SJSA1 (cell line): ENCODE results near the gene CRYZ. TPM values are rescaled to one million over a fixed set of nuclear protein-coding genes. Genes with fewer than 3 reads are reported as not detected.
"Not testable (repeated sequence)": the region's sequence is repeated elsewhere in the genome, so short reads cannot be mapped to it uniquely, and the experiment has no call there.

Experiments used
- DNase-seq, 2 experiments: peaks; one replicate each; pipeline ENCODE4 v3.0.0-alpha.2; 2015 to 2020; ENCODE audit warnings: low spot score in 2 of 2, low read depth in 1 of 2
- H3K27ac ChIP-seq: fragments of 250-450 bp; sonication (Bioruptor Pico); 2 replicates; pipeline ENCODE4 v1.5.1; 2020; ENCODE audit warnings: mild to moderate bottlenecking, moderate library complexity
- H3K27me3 ChIP-seq: fragments of 250-450 bp; sonication (Bioruptor Pico); replicated peaks from 2 replicates; pipeline ENCODE4 v1.5.1; 2020; ENCODE audit warnings: mild to moderate bottlenecking, moderate library complexity
- H3K36me3 ChIP-seq: fragments of 250-450 bp; sonication (Bioruptor Pico); 2 replicates; pipeline ENCODE4 v1.5.1; 2020; ENCODE audit warnings: mild to moderate bottlenecking
- H3K4me1 ChIP-seq: fragments of 250-450 bp; sonication (Bioruptor Pico); replicated peaks from 2 replicates; pipeline ENCODE4 v1.6.1; 2021; ENCODE audit warnings: mild to moderate bottlenecking
- H3K4me3 ChIP-seq: fragments of 250-450 bp; sonication (Bioruptor Pico); 2 replicates; pipeline ENCODE4 v1.5.1; 2020; ENCODE audit warnings: mild to moderate bottlenecking
- H3K9me3 ChIP-seq: fragments of 250-450 bp; sonication (Bioruptor Pico); replicated peaks from 2 replicates; pipeline ENCODE4 v1.5.1; 2020; ENCODE audit warnings: mild to moderate bottlenecking
- total RNA-seq: library from RNA; depleted of rRNA; stranded (reverse); fragments of >200 nt; shearing (Covaris generic); gene quantifications from 2 replicates; pipeline ENCODE4 v1.2.3, GENCODE V29; 2014; rRNA removed

Gene CRYZ
- total RNA-seq, 1 experiment from 2014 or later: 84.0 TPM

DNA sequence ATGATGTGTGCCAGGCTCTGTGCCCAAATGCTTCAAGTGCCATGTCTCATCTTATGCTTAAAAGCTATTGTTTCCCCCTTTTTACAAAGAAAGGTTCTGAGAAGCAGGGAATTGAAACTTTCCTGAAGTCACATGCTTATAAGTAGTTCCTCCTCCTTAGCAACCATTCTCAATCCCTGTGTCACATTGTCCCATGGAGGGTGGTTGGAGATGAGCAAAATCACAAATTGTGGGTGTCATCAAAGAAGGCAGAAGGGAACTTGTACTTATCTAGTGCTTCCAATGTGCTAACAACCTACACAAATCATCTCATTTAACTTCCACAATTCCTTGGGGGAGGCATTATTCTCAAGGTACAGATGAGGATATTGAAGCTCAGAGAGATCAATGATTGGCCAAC, 49.2 kb downstream of the CRYZ start:
- no peaks in the 10 kb centered on the region for H3K4me1 ChIP-seq
- no peaks in the 10 kb centered on the region for H3K36me3 ChIP-seq

GRCh38 chr1:74681851-74682250, 51.0 kb downstream of the CRYZ start:
- Histone ChIP-seq H3K27me3 (peaks cover 3% of the 10 kb centered on the region; the same call in 1 of the 2 replicates), H3K4me3 (no peak overlapping the region), H3K27ac (no peak overlapping the region), H3K4me1 (no peaks in the 10 kb centered on the region), H3K9me3 (no peaks in the 10 kb centered on the region), H3K36me3 (no peaks in the 10 kb centered on the region)
- DNase-seq: no peak

More for the DNA sequence above, 49.2 kb downstream of the CRYZ start:
- peaks cover 3% of the 10 kb centered on the region; the same call in 1 of the 2 replicates for H3K27me3 ChIP-seq
- H3K4me3 ChIP-seq: no peak overlapping the region
- no peak for DNase-seq
- H3K9me3 ChIP-seq: no peaks in the 10 kb centered on the region
- H3K27ac ChIP-seq: no peak overlapping the region

DNA sequence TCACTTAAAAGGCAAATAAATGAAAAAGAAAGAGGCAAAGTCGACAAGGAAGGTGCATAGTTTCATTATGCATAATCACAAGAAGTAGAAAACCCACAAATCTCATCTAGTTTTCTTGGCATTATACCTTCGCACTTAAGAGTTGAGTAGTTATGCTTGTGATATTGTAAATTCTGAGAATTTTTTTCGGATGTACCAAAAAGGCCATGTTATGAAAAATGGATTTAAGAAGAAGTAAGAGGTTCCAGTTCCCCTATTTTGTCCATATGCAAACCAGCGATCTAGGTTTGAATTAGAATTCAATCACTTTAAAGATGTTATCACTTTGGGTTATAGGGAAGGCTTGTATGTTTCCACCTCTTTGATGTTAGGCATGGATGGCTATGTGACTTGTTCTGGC, 51.4 kb downstream of the CRYZ start:
- no peaks in the 10 kb centered on the region for H3K36me3 ChIP-seq
- H3K4me3 ChIP-seq: no peak overlapping the region
- DNase-seq: no peak
- H3K27me3 ChIP-seq: peaks cover 3% of the 10 kb centered on the region; the same call in 1 of the 2 replicates
- H3K9me3 ChIP-seq: no peaks in the 10 kb centered on the region
- H3K27ac ChIP-seq: no peak overlapping the region
- no peaks in the 10 kb centered on the region for H3K4me1 ChIP-seq

DNA sequence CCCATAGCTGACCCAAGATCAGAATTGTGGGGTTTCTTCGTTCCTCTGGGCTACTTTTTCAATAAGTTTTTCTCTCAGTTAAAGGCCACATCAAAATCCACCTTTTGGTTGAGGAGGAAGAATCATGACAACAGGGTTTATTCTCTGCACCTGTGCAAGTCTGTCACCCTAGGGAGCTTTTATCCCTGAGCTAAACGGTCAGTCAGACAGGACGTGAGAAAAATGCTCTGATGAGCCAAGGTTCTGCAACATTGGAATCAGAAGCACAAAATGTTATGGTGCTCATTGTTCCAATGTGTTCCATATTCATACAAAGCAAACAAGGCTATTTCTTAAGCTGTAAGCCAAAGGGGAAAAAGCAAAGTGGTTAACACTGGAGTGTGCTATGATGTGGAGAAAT, 51.8 kb downstream of the CRYZ start:
- H3K36me3 ChIP-seq: no peaks in the 10 kb centered on the region
- DNase-seq: no peak
- no peaks in the 10 kb centered on the region for H3K9me3 ChIP-seq
- no peak overlapping the region for H3K4me3 ChIP-seq
- no peaks in the 10 kb centered on the region for H3K4me1 ChIP-seq
- H3K27ac ChIP-seq: no peak overlapping the region
- peaks cover 3% of the 10 kb centered on the region; the same call in 1 of the 2 replicates for H3K27me3 ChIP-seq

DNA sequence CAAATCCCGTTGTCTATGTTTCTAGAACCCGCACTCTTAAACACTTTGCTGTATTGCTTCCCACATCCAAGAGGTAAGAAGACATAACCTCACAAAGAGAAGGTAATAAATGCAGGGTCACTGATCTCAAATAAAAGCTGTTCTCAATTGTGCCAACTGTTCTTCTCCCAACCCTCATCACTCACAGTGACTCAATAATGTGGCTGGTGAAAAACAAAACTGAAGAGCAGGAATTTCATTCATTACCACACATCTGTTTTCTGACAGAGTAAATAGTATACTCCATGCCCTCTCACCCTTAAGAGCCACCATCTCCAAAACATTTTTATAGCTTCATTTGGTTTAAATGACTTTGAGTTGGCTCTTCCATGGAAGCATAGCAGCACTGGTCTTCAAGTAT, 53.0 kb downstream of the CRYZ start:
- Histone ChIP-seq H3K27me3 (peaks cover 3% of the 10 kb centered on the region; the same call in 1 of the 2 replicates), H3K27ac (no peak overlapping the region), H3K9me3 (no peaks in the 10 kb centered on the region), H3K4me3 (no peak overlapping the region), H3K4me1 (no peaks in the 10 kb centered on the region), H3K36me3 (no peaks in the 10 kb centered on the region)
- DNase-seq: no peak

DNA sequence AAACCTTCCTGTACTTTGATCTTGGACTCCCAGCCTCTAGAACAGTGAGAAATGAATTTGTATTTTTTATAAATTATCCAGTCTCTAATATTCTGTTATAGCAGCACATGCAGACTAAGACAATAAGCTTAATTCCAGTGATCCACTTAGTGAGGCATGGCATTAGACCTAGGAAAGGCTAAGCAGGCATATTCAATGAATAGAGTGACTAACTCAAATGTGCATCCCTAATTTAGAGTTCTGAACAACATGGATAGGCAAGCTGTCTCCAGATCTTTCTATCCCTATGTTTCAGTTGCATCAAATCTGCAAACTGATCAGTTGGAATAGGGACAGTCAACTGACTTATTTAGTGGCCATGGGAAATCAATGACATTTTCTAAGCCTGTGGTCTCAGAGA, 54.9 kb downstream of the CRYZ start:
- H3K4me3 ChIP-seq: no peak overlapping the region
- no peaks in the 10 kb centered on the region for H3K4me1 ChIP-seq
- no peaks in the 10 kb centered on the region; the same call in 1 of the 2 replicates for H3K27me3 ChIP-seq
- no peaks in the 10 kb centered on the region for H3K36me3 ChIP-seq
- H3K9me3 ChIP-seq: no peaks in the 10 kb centered on the region
- H3K27ac ChIP-seq: no peak overlapping the region
- DNase-seq: no peak

GRCh38 chr1:74674278-74675048, 58.4 kb downstream of the CRYZ start:
- no peak for DNase-seq
- Histone ChIP-seq H3K27ac (no peak overlapping the region), H3K36me3 (no peaks in the 10 kb centered on the region)

DNA sequence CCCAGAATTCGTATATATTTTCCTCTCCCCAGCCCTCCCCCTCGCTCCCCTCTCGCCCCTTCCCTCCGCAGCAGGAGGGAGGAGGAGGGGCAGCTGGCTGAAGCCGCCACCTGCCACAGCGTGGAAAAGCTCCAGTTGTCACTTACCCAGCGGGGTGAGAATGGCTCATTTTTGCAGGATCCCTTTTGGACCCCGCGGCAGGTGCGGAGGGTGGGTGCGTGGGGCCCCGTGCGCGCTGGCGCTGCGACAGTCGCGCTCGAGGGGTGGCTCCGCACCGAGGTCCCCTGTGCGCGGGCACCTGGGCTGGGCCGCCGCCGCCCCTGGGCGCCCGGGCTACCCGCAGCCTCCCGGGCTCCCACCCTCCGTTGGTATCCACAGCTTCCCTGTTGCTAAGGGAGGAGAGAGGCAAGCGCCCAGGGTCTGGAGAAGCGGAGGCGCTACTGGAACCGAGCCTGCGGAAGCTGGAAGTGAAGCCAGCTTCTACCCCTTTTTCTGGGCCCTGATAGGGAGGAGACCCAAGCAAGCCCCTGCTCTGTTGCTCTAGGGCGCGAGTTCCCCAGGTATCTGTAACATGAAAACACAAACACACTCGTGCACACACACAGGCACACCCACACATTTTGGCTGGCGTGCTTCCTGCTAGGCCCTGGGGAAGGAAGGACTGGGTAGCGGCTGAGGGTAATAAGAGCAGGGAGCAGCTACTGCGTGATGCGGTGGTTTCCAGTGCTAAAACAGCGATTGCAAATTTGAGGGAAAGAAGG, 59.3 kb downstream of the CRYZ start, which contains the start of gene ERICH3:
ERICH3 (minus strand) TSS at position 442 of the 761 bp plus-strand sequence; CDS start at position 169, 273 bp downstream.
- no peak within 1 kb of the TSS for H3K4me3 ChIP-seq
- no peak for DNase-seq
- H3K4me1 ChIP-seq: no peaks in the 10 kb centered on the region
- H3K36me3 ChIP-seq: no peaks in the 10 kb centered on the region
- no peaks in the 10 kb centered on the region for H3K9me3 ChIP-seq
- no peak within 1 kb of the TSS for H3K27ac ChIP-seq
- H3K27me3 ChIP-seq: peaks cover 7% of the 10 kb centered on the region; the same call in 1 of the 2 replicates

More at GRCh38 chr1:74674278-74675048, 58.4 kb downstream of the CRYZ start:
- Histone ChIP-seq H3K27me3 (peaks cover 7% of the 10 kb centered on the region; the same call in 1 of the 2 replicates), H3K4me3 (no peak overlapping the region), H3K4me1 (no peaks in the 10 kb centered on the region), H3K9me3 (no peaks in the 10 kb centered on the region)

- H3K9me3 ChIP-seq, H3K4me1 ChIP-seq, DNase-seq, H3K27ac ChIP-seq, H3K4me3 ChIP-seq, H3K36me3 ChIP-seq: not testable (repeated sequence)
- peaks cover 16% of the 10 kb centered on the region for H3K27me3 ChIP-seq
Measured at GRCh38 chr1:74670866-74671265, 62.0 kb downstream of the CRYZ start.

Other genes with a start within 250 kb of the CRYZ start
- not detected in 2 replicates for gene LRRC53, start 220.4 kb downstream of the CRYZ start, total RNA-seq
- not detected in 2 replicates for gene ERICH3, start 59.3 kb downstream of the CRYZ start, total RNA-seq
- gene TYW3, start 102 bp upstream of the CRYZ start, total RNA-seq: 25.8 and 41.4 TPM in 2 replicates